GM23338 (cell line): ENCODE measurements around the gene FGGY. TPM values are rescaled to one million over a fixed set of nuclear protein-coding genes. Genes with fewer than 3 reads are reported as not detected.

ENCODE experiments used
- ATAC-seq: fragments of 200-7000 bp; cut with Tn5 transposase; 3 replicates; pipeline ENCODE4 v1.9.1; 2020
- DNase-seq: peaks from one replicate; pipeline ENCODE4 v3.0.0-alpha.2; 2015; ENCODE audit warnings: low spot score
- H2AFZ ChIP-seq: fragments of 200-600 bp; sonication (generic); 2 replicates; pipeline ENCODE4 v1.8.0; 2016; ENCODE audit warnings: antibody characterized with exemption, mild to moderate bottlenecking, moderate library complexity
- H3F3A ChIP-seq: fragments of 200-600 bp; sonication (generic); replicated peaks from 2 replicates; pipeline ENCODE4 v1.8.0; 2017; ENCODE audit warnings: antibody characterized with exemption, mixed run types, low read depth
- H3K27ac ChIP-seq: fragments of 200-600 bp; sonication (generic); 2 replicates; pipeline ENCODE4 v1.6.1; 2016; ENCODE audit warnings: low read depth
- H3K27me3 ChIP-seq: fragments of 200-600 bp; sonication (generic); 2 replicates; pipeline ENCODE4 v1.8.0; 2016; ENCODE audit warnings: mild to moderate bottlenecking, mixed run types, moderate library complexity; ENCODE audit not compliant: insufficient read depth
- H3K36me3 ChIP-seq: fragments of 200-600 bp; sonication (generic); 2 replicates; pipeline ENCODE4 v1.8.0; 2016; ENCODE audit warnings: mild to moderate bottlenecking; ENCODE audit not compliant: insufficient read depth
- H3K4me1 ChIP-seq: fragments of 200-600 bp; sonication (generic); 2 replicates; pipeline ENCODE4 v1.8.0; 2016; ENCODE audit warnings: mild to moderate bottlenecking, moderate library complexity; ENCODE audit not compliant: insufficient read depth
- H3K4me2 ChIP-seq: fragments of 200-600 bp; sonication (generic); 2 replicates; pipeline ENCODE4 v1.7.1; 2017; ENCODE audit warnings: mixed run types
- H3K4me3 ChIP-seq: fragments of 200-600 bp; sonication (generic); 2 replicates; pipeline ENCODE4 v1.6.1; 2016; ENCODE audit warnings: mixed run types
- H3K79me2 ChIP-seq: fragments of 200-600 bp; sonication (generic); replicated peaks from 2 replicates; pipeline ENCODE4 v1.8.0; 2017; ENCODE audit warnings: mild to moderate bottlenecking; ENCODE audit not compliant: insufficient read depth
- H3K9me2 ChIP-seq: fragments of 200-600 bp; sonication (generic); 2 replicates; pipeline ENCODE4 v1.8.0; 2017; ENCODE audit not compliant: insufficient read depth
- H4K20me1 ChIP-seq: fragments of 200-600 bp; sonication (generic); replicated peaks from 2 replicates; pipeline ENCODE4 v1.8.0; 2017; ENCODE audit warnings: mild to moderate bottlenecking; ENCODE audit not compliant: insufficient read depth
- H3K27ac Mint-ChIP-seq: 2 replicates; pipeline ENCODE4 v1.8.0; 2020; ENCODE audit warnings: inconsistent platforms, mild to moderate bottlenecking, moderate library complexity, mixed read lengths
- H3K27me3 Mint-ChIP-seq: 3 replicates; pipeline ENCODE4 v1.8.0; 2022; ENCODE audit warnings: low read depth, mild to moderate bottlenecking, moderate library complexity, mixed read lengths, inconsistent platforms; ENCODE audit not compliant: insufficient read depth, poor library complexity
- H3K36me3 Mint-ChIP-seq: 3 replicates; pipeline ENCODE4 v1.8.0; 2021; ENCODE audit warnings: low read depth, mild to moderate bottlenecking, inconsistent platforms, moderate library complexity, mixed read lengths
- H3K4me1 Mint-ChIP-seq: 3 replicates; pipeline ENCODE4 v1.8.0; 2020; ENCODE audit warnings: mild to moderate bottlenecking, inconsistent platforms, mixed read lengths
- H3K4me3 Mint-ChIP-seq: 3 replicates; pipeline ENCODE4 v1.8.0; 2021; ENCODE audit warnings: moderate library complexity, mild to moderate bottlenecking, inconsistent platforms, mixed read lengths
- H3K9me3 Mint-ChIP-seq: 3 replicates; pipeline ENCODE4 v1.8.0; 2020; ENCODE audit warnings: moderate library complexity, mild to moderate bottlenecking, inconsistent platforms, mixed read lengths
- CREB1 ChIP-seq: fragments of 250-450 bp; sonication (Bioruptor Pico); IDR thresholded peaks from 2 replicates; pipeline ENCODE4 v1.5.0; 2020; ENCODE audit warnings: low read depth, mild to moderate bottlenecking, moderate library complexity
- EZH2 ChIP-seq: fragments of 200-600 bp; sonication (generic); IDR thresholded peaks from one replicate; pipeline ENCODE4 v1.8.0; 2017; ENCODE audit warnings: antibody characterized with exemption, mild to moderate bottlenecking, low read depth; ENCODE audit not compliant: unreplicated experiment
- EZH2phosphoT487 ChIP-seq: fragments of 200-600 bp; sonication (generic); IDR thresholded peaks from one replicate; pipeline ENCODE4 v1.8.1; 2018; ENCODE audit warnings: antibody characterized with exemption; ENCODE audit not compliant: unreplicated experiment
- JUNB ChIP-seq: IDR thresholded peaks from one replicate; pipeline ENCODE4 v1.6.1; 2016; ENCODE audit warnings: antibody characterized with exemption; ENCODE audit not compliant: unreplicated experiment
- NANOG ChIP-seq: IDR thresholded peaks from 2 replicates; pipeline ENCODE4 v1.6.1; 2016; ENCODE audit warnings: antibody characterized with exemption, borderline replicate concordance
- POLR2AphosphoS5 ChIP-seq: IDR thresholded peaks from 2 replicates; pipeline ENCODE4 v1.6.1; 2016; ENCODE audit warnings: antibody characterized with exemption, low read depth
- STAT1 ChIP-seq: IDR thresholded peaks from one replicate; pipeline ENCODE4 v1.6.1; 2016; ENCODE audit warnings: antibody characterized with exemption; ENCODE audit not compliant: unreplicated experiment
- ZNF114 ChIP-seq: fragments of 250-450 bp; sonication (Bioruptor Pico); IDR thresholded peaks from 2 replicates; pipeline ENCODE4 v1.5.0; 2020; ENCODE audit warnings: mild to moderate bottlenecking, moderate library complexity
- ZNF331 ChIP-seq: fragments of 250-450 bp; sonication (Bioruptor Pico); IDR thresholded peaks from 2 replicates; pipeline ENCODE4 v1.5.0; 2020; ENCODE audit warnings: low read depth, mild to moderate bottlenecking, moderate library complexity
- polyA plus RNA-seq: library from polyadenylated mRNA; unstranded; fragments of >200 nt; fragmentation: Nextera tagmentation; extraction: Ambion mirVana; gene quantifications from 2 replicates; pipeline ENCODE4 v1.2.1, GENCODE V29; 2016
- total RNA-seq: library from RNA; depleted of rRNA; stranded (reverse); fragments of >200 nt; shearing (Covaris generic); gene quantifications from 2 replicates; pipeline ENCODE4 v1.2.3, GENCODE V29; 2014
- TF ChIP-seq, protein P1 (sequence below): IDR thresholded peaks from one replicate; pipeline ENCODE4 v1.6.1; 2018; ENCODE audit warnings: antibody characterized with exemption; ENCODE audit not compliant: unreplicated experiment
- TF ChIP-seq, protein P2 (sequence below): IDR thresholded peaks from 2 replicates; pipeline ENCODE4 v1.6.1; 2016; ENCODE audit warnings: antibody characterized with exemption
- TF ChIP-seq, protein P3 (sequence below): fragments of 250-450 bp; sonication (Bioruptor Pico); IDR thresholded peaks from 2 replicates; pipeline ENCODE4 v1.5.0; 2020; ENCODE audit warnings: mild to moderate bottlenecking, moderate library complexity
- TF ChIP-seq, protein P4 (sequence below), 2 experiments: fragments of 200-600 bp in 1 of 2; sonication (generic) in 1 of 2; conservative IDR thresholded peaks; 2 replicates each; pipeline versions ENCODE4 v1.5.1 to v1.6.1; 2016 to 2017; ENCODE audit warnings: antibody characterized with exemption in 2 of 2, low read depth in 2 of 2, mild to moderate bottlenecking in 2 of 2, moderate library complexity in 1 of 2

Gene FGGY
- total and polyA plus RNA-seq, 2 experiments from 2014 or later, result 10.9 to 21.4 TPM

DNA sequence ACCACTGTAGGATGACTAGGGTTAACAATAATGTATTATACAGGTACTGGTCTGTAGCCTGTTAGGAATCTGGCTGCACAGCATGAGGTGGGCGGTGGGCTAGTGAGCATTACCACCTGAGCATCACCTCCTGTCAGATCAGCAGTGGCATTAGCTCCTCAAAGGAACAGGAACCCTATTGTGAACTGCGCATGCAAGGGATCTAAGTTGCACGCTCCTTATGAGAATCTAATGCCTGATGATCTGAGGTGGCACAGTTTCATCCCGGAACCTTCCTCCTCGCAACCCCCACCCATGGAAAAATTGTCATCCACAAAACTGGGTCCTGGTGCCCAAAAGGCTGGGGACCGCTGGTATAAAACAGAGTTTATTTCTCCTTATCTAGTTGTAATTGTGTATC is 147.6 kb downstream of the FGGY start:
- Histone ChIP-seq H3K27ac (no peak overlapping the region), H3K4me1 (peaks cover 21% of the 10 kb centered on the region), H3K9me2 (peaks cover 5% of the 10 kb centered on the region; the same call in 1 of the 2 replicates), H2AFZ (no peak overlapping the region), H3K4me2 (no peak overlapping the region), H4K20me1 (no peaks in the 10 kb centered on the region), H3F3A (no peaks in the 10 kb centered on the region), H3K36me3 (no peaks in the 10 kb centered on the region), H3K79me2 (no peaks in the 10 kb centered on the region), H3K27me3 (no peaks in the 10 kb centered on the region), H3K4me3 (no peak overlapping the region)
- ATAC-seq, result no peak
- H3K4me1 Mint-ChIP-seq, result peaks cover 37% of the 10 kb centered on the region
- H3K27ac Mint-ChIP-seq, result no peak overlapping the region
- no peak for DNase-seq
- H3K27me3 Mint-ChIP-seq, result peaks cover 4% of the 10 kb centered on the region
- peaks cover 10% of the 10 kb centered on the region; the same call in 2 of the 3 replicates for H3K36me3 Mint-ChIP-seq
- no peak overlapping the region for H3K4me3 Mint-ChIP-seq
- TF ChIP-seq ZNF331 (no peak), ZNF114 (CRISPR knock-in tag) (no peak), CREB1 (CRISPR knock-in tag) (no peak), STAT1 (no peak), POLR2AphosphoS5 (no peak), NANOG (no peak), JUNB (no peak), EZH2 (no peak), EZH2phosphoT487 (no peak)
- TF ChIP-seq, protein P1, sequence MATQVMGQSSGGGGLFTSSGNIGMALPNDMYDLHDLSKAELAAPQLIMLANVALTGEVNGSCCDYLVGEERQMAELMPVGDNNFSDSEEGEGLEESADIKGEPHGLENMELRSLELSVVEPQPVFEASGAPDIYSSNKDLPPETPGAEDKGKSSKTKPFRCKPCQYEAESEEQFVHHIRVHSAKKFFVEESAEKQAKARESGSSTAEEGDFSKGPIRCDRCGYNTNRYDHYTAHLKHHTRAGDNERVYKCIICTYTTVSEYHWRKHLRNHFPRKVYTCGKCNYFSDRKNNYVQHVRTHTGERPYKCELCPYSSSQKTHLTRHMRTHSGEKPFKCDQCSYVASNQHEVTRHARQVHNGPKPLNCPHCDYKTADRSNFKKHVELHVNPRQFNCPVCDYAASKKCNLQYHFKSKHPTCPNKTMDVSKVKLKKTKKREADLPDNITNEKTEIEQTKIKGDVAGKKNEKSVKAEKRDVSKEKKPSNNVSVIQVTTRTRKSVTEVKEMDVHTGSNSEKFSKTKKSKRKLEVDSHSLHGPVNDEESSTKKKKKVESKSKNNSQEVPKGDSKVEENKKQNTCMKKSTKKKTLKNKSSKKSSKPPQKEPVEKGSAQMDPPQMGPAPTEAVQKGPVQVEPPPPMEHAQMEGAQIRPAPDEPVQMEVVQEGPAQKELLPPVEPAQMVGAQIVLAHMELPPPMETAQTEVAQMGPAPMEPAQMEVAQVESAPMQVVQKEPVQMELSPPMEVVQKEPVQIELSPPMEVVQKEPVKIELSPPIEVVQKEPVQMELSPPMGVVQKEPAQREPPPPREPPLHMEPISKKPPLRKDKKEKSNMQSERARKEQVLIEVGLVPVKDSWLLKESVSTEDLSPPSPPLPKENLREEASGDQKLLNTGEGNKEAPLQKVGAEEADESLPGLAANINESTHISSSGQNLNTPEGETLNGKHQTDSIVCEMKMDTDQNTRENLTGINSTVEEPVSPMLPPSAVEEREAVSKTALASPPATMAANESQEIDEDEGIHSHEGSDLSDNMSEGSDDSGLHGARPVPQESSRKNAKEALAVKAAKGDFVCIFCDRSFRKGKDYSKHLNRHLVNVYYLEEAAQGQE, result no peak
- TF ChIP-seq, protein P2, sequence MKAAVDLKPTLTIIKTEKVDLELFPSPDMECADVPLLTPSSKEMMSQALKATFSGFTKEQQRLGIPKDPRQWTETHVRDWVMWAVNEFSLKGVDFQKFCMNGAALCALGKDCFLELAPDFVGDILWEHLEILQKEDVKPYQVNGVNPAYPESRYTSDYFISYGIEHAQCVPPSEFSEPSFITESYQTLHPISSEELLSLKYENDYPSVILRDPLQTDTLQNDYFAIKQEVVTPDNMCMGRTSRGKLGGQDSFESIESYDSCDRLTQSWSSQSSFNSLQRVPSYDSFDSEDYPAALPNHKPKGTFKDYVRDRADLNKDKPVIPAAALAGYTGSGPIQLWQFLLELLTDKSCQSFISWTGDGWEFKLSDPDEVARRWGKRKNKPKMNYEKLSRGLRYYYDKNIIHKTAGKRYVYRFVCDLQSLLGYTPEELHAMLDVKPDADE, result no peak
- TF ChIP-seq, protein P3, sequence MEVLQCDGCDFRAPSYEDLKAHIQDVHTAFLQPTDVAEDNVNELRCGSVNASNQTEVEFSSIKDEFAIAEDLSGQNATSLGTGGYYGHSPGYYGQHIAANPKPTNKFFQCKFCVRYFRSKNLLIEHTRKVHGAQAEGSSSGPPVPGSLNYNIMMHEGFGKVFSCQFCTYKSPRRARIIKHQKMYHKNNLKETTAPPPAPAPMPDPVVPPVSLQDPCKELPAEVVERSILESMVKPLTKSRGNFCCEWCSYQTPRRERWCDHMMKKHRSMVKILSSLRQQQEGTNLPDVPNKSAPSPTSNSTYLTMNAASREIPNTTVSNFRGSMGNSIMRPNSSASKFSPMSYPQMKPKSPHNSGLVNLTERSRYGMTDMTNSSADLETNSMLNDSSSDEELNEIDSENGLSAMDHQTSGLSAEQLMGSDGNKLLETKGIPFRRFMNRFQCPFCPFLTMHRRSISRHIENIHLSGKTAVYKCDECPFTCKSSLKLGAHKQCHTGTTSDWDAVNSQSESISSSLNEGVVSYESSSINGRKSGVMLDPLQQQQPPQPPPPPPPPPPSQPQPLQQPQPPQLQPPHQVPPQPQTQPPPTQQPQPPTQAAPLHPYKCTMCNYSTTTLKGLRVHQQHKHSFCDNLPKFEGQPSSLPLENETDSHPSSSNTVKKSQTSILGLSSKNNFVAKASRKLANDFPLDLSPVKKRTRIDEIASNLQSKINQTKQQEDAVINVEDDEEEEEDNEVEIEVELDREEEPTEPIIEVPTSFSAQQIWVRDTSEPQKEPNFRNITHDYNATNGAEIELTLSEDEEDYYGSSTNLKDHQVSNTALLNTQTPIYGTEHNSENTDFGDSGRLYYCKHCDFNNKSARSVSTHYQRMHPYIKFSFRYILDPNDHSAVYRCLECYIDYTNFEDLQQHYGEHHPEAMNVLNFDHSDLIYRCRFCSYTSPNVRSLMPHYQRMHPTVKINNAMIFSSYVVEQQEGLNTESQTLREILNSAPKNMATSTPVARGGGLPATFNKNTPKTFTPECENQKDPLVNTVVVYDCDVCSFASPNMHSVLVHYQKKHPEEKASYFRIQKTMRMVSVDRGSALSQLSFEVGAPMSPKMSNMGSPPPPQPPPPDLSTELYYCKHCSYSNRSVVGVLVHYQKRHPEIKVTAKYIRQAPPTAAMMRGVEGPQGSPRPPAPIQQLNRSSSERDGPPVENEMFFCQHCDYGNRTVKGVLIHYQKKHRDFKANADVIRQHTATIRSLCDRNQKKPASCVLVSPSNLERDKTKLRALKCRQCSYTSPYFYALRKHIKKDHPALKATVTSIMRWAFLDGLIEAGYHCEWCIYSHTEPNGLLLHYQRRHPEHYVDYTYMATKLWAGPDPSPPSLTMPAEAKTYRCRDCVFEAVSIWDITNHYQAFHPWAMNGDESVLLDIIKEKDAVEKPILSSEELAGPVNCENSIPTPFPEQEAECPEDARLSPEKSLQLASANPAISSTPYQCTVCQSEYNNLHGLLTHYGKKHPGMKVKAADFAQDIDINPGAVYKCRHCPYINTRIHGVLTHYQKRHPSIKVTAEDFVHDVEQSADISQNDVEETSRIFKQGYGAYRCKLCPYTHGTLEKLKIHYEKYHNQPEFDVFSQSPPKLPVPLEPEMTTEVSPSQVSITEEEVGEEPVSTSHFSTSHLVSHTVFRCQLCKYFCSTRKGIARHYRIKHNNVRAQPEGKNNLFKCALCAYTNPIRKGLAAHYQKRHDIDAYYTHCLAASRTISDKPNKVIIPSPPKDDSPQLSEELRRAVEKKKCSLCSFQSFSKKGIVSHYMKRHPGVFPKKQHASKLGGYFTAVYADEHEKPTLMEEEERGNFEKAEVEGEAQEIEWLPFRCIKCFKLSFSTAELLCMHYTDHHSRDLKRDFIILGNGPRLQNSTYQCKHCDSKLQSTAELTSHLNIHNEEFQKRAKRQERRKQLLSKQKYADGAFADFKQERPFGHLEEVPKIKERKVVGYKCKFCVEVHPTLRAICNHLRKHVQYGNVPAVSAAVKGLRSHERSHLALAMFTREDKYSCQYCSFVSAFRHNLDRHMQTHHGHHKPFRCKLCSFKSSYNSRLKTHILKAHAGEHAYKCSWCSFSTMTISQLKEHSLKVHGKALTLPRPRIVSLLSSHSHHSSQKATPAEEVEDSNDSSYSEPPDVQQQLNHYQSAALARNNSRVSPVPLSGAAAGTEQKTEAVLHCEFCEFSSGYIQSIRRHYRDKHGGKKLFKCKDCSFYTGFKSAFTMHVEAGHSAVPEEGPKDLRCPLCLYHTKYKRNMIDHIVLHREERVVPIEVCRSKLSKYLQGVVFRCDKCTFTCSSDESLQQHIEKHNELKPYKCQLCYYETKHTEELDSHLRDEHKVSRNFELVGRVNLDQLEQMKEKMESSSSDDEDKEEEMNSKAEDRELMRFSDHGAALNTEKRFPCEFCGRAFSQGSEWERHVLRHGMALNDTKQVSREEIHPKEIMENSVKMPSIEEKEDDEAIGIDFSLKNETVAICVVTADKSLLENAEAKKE (CRISPR knock-in tag), result no peak
- TF ChIP-seq, protein P4, sequence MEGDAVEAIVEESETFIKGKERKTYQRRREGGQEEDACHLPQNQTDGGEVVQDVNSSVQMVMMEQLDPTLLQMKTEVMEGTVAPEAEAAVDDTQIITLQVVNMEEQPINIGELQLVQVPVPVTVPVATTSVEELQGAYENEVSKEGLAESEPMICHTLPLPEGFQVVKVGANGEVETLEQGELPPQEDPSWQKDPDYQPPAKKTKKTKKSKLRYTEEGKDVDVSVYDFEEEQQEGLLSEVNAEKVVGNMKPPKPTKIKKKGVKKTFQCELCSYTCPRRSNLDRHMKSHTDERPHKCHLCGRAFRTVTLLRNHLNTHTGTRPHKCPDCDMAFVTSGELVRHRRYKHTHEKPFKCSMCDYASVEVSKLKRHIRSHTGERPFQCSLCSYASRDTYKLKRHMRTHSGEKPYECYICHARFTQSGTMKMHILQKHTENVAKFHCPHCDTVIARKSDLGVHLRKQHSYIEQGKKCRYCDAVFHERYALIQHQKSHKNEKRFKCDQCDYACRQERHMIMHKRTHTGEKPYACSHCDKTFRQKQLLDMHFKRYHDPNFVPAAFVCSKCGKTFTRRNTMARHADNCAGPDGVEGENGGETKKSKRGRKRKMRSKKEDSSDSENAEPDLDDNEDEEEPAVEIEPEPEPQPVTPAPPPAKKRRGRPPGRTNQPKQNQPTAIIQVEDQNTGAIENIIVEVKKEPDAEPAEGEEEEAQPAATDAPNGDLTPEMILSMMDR (conservative IDR thresholded peaks at IDR 0.05; ENCODE audit: low read depth in 2 of 2), result no peak
- peaks cover 16% of the 10 kb centered on the region; the same call in 2 of the 3 replicates for H3K9me3 Mint-ChIP-seq
